LHCN-M2 (cell line): ENCODE results near the gene FAM107B. TPM values are rescaled to one million over a fixed set of nuclear protein-coding genes. Genes with fewer than 3 reads are reported as not detected.
A peak's percentile ranks its signal among the peaks of the same experiment; 100 is the strongest.

Experiments used
- DNase-seq: peaks from one replicate; pipeline ENCODE4 v3.0.0-alpha.2; 2012; ENCODE audit warnings: low read depth
- total RNA-seq: library from RNA; depleted of rRNA; stranded (reverse); fragments of >200 nt; gene quantifications from 2 replicates; pipeline ENCODE4 v1.2.3, GENCODE V29; 2014

The FAM107B gene
- total RNA-seq, 1 experiment from 2014 or later: 8.6 TPM

DNA sequence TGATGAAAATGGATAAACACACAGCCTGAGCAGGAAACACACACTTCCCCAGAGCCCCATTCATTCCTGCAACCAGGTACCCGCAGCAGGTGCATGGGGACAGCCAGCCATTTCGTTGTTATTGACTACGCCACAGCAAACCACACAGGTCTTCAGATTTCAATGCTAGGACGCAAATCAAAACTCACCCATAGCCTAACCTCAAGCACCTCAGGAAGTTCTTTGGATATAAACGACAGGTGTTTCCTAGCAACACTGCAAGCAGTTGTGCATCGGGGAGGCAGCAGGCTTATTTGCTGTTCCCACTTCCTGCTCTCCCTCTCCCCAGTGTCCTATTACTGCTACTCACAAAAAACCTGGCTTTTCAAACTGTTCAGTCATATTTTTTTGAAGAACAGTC lies 267.5 kb downstream of the FAM107B start:
- peak; percentile 22 for DNase-seq

DNA sequence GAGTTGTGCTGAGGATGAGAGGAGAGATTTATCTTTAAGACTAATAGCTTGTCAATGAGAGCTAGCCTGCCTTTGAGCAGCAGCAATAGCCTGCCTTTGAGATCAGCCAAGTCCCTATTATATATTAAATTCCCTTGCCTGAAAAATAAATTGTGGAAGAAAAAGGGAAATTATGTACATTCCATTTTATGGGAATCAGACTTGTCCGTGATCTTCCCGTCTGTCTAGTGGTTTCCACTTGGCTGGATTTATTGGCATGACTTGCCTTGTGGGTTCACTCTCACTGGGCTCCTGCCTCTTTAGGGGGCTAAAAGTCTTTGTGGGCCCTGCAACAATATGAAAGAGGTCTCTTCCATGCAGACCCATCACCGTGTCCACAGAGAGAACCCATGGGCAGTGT lies 272.3 kb downstream of the FAM107B start:
- no peak for DNase-seq

DNA sequence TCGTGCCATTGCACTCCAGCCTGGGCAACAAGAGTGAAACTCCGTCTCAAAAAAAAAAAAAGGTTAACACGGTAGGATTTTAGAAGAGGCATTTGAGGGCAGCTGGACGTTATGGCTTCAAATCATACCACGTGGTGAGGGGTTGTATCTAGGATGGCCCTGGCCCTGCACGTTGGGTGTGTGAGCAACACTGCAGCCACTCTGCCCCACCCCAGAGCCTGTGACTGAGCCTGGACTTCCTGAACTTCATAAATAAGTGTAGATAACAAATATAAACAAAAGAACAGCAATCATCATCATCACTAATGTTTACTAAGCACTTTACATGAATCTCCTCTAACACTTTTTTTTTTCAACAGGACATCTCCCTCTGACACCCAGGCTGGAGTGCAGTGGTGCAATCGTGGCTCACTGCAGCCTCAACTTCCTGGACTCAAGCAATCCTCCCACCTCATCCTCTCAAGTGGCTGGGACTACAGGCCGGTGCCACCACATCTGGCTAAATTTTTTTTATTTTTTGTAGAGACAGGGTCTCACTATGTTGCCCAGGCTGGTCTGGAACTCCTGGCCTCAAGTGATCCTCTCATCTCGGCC lies 274.4 kb downstream of the FAM107B start:
- DNase-seq: no peak

DNA sequence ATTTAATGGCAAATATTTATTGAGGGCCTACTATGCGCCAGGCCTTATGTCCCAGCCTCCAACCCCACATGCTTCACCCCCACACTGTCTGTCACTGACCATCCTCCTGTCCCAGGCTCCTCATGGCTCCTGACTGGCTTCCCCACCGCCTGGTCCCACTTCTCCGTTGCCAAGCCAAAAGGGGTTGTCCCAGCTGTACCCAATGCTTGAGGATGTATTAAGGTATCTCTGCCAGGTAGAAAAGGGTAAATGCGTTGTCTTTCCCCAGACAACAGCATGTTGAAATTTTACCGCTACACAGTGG lies 275.1 kb downstream of the FAM107B start:
- DNase-seq: no peak

DNA sequence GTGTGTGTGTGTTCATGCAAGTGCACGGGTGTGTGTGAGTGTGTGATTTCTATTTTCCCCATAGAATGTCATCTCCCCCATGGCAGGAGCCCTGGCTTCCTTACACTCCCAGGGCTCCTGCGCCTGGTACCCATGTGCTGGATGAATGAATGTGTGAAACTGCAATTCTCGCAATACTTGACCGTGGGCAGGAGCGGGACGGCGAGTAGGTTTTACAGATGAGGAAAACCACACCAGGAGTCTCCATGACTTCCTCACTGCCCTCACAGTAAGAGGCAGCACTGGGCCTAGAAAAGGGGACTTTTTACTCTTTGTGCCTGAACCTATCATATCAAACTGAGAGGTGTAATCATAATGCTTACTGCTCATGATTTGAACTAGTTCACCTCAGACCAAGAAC lies 276.4 kb downstream of the FAM107B start:
- DNase-seq: no peak

DNA sequence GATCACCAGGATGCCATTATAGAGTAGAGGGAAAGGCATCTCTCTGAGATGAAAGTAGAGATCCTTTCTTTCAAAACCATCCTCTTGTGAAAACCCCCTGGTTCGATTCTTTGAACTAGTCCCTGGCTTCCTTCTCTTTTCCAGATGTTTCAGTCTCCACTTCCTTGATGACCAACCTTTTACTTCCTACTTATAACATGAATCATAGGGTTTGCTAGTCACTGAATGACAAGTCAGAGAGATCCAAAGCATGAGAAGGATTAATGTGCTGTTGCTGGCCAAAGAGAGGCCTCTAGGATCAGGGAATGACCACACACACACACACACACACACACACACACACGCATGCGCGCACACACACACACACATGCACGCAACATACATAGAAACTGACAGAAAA lies 282.9 kb downstream of the FAM107B start:
- DNase-seq: no peak

DNA sequence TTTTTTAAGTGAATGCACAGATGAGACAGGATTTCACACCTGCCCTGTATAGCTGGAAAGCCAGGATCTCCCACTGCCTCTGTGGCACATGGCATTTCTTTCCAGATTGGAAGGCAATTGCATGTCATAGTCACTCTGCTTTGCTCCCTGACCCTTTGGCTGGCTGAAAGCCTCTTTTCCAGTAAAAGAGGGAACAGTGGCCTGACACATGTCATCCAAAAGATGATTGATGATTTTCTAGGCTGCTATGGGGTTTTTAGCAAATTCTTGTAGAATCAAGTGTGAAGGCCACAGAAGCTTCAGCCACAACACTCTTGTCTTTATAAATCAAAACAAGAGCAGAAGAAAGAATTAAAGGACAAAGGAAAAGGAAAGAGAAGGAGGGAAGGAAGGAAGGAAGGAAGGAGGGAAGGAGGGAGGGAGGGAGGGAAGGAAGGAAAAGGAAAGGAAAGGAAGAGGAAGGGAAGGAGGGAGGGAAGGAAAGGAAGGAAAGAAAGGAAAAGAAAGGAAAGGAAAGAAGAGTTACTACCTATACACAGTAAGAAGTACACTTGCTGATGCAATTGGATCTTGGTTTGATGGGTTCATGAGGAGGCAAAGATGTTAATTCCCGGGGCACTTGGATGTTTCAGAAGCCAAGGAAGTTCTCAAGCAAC lies 285.0 kb downstream of the FAM107B start:
- DNase-seq: no peak

DNA sequence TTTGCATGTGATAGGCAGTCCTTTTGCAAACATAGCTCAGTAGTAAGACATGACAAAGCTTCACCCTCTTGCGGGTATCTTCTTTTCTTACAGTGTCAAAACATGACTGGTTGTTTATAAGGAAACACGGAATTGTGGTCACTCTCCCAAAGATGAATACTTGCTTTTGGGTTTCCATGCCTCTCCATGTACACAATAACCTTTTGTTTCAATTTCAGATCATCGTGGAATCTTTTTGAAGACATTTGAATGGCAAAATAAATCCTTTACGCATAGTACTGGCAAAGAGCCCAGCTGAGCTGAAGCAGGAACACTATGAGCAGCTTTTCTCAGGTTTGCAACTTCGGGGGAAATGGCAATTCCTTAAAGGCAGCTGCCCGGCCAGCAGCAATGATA lies 287.2 kb downstream of the FAM107B start:
- DNase-seq: peak; percentile 50

DNA sequence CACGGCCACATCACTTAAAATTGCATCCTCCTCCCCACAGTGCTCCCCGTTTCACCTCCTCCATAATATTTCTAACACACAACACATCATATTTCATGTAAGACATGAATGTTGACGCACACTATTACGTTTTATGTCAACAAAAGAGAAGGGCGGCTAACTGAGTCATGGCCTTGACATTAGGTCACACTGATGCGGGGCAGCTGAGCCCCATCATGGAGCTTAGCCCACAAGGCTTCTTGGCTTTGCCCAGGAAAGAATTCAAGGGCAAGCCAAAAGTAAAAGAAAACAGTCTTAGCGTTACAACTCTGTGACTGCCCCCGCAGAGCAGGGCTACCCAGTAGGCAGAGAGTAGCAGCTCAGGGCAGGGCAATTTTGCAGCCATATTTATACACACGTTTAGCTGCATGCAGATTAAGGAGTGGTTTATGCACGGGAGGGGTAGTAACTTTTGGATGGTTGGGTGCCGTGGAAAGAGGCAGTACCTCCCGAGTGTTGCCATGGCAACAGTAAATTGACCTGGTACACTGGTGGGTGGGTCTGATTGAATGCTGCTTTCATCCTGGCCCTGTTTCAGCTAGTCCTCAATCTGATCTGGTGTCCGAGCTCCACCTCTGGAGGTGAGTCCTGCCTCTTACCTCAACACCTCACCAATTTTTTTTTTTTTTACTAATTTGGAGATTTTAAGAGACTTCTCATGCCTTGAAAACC lies 287.8 kb downstream of the FAM107B start:
- DNase-seq: peak; percentile 42

DNA sequence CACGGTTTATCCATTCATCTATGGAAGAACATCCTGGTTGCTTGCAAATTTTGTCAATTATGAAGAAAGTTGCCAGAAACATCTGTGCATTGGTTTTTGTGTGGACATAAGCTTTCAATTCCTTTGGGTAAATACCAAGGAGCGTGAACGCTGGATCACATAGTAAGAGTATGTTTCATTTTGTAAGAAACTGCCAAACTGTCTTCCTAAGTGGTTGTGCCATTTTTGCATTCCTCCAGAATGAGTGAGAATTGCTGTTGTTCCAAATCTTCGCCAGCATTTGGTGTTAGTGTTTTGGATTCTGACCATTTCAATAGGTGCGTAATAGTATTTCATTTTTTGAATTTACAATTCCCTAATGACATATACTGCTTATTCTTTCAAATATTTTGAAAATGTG lies 288.7 kb downstream of the FAM107B start:
- no peak for DNase-seq

DNA sequence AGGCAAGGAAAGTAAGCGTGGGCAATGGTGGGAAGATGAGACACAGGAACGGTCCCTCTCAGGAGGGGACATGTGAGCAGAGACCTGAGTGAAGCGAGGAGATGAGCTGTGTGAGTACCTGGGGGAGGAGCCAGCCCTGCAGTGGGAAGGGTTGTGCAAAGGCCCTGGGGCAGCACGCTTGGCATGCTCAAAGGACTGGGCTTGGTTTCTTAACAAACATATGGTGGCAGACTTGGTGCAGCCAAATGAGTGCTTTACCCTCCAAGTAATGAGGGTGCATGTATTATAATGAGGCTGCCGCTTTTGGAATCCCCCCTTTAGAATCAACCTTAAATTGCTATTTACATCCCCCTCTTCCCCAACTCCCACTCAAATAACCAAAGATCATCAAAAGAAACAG lies 291.3 kb downstream of the FAM107B start:
- DNase-seq: no peak

DNA sequence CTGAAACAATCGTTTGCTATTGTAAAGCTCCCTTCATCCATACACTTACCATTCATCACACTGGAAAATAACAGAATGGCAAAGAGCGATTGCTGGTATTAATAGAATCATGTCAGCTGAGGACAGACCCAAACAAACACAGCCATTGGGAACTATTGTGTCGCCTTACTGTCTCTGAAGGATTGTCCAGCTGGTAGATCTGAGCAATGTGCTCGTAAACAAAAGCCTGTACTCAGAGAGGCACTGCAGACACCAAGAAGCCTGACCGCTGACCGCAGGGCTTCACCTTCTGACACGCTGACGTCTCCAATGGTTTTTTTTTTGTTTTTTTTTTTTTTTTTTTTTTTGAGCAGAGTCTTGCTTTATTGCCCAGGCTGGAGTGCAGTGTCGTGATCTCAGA lies 292.9 kb downstream of the FAM107B start:
- no peak for DNase-seq

DNA sequence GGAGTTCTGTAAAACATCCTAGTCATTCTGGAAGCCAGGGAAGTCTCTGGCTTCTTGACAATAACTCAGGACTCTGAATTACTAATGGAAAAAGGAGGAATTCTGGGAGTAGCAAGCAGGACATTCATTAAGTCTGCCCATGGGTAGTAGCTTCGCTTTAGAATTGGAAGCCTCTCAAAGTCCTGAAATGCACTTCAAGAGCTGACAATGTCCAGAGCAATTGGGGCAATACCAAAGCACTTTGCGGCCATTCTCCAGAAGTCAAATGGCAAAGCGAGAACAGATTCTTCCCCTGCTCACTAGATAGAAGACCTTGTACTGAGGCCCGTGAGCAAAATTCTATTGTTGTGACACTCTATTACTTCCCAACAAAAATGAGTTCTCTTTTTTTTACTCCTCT lies 293.7 kb downstream of the FAM107B start:
- DNase-seq: no peak

DNA sequence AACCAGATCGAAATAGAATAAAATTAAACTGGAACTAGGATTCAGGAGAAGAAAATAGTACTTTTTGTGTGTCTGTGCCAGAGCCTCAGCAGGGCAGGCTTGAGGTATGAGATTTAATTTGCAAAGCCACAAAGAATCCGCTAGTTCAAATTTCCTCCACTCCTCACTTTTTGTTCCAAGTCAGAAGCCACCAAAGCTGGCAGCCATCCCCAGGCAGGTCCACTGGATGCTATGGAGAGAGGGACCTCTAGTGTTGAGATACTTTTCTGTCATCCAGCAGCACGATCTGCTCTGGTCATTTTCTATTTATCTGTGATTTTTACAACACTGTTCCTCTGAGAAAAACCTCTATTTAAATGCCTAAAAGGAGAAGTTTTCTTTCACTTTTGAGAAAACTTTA lies 296.1 kb downstream of the FAM107B start:
- peak; percentile 91 for DNase-seq

DNA sequence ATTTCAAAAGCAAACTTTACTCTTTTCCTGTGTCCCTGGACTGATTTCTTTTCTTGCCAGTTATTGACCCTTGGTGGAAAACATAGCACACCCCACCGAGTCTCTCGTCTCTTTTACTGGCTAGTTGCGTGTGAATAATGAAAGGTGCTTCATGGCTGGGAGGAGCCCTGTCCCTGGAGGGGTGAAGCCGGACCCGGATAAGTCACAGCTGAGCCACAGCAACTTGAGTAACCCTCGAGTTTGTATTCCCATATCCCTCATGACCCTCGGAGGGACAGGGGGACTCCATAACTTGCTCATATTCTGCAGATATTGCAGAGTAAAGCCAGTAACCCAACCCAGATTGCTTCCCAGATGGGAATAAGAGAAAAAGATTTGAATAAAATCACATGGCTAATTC lies 296.5 kb downstream of the FAM107B start:
- no peak for DNase-seq

DNA sequence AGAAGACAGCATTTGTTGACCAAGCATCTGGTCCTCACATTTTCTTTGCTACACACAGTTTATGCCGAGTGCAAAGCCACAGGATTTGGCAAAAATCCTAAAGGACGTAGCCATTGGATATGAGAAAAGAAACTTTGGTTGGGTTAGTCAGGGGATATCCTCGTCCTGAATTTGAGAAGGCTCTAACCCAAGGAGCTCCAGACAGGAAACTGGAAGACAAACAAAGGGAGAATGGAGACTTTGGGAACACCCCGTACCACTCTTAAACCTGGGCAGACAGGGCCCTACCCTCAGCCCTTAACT lies 297.3 kb downstream of the FAM107B start:
- DNase-seq: peak; percentile 84

DNA sequence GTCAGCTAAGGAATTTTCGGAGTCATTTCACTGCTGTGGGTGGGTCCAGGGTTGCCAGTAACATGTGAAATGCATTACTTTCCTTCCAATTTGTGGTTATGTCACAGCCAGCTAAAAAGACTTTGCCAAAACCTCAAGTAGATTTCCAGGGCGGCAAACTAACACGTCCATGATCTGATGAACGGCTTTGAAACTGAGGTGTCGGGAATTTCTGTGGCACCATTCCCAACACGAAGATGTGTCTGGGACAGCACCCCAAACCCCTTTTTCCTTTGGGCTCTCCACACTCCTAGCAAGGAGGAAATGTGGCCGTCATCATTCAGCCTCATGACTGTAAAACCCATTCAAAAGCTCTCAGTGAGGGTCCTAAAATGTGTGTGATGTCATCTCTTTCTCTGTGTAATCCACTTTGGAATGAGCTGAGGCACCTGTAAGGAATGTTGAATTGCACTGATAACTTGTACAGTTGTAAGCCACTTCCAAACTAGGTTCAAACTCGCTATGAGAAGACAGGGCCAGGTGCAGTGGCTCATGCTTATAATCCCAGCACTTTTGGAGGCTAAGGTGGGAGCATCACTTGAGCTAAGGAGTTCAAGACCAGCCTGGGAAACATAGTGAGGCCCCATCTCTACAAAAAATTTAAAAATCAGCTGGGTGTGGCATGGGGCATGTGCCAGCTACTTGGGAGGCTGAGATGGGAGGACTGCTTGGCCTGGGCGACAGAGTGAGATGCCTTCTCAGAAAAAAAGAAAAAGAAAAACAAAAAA lies 297.9 kb downstream of the FAM107B start:
- peak; percentile 81 for DNase-seq

DNA sequence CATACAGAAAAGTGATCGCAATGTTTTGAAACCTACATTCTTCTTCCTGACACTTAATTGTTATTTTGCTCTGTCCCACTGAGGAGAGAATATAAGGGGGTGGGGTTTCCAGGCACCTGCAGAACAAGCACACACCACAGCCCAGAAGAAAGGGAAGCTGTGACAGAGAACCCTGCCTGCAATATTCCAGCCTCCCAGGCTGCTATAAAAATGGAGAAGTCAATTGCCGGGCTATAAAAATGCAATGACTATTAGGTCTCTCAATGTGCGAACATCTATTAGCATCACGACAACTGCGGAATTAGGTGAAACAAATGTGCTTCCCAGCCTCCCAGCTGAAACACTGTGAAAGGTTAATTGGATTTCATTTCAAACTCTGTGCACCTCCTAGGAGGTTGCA lies 298.7 kb downstream of the FAM107B start:
- no peak for DNase-seq

DNA sequence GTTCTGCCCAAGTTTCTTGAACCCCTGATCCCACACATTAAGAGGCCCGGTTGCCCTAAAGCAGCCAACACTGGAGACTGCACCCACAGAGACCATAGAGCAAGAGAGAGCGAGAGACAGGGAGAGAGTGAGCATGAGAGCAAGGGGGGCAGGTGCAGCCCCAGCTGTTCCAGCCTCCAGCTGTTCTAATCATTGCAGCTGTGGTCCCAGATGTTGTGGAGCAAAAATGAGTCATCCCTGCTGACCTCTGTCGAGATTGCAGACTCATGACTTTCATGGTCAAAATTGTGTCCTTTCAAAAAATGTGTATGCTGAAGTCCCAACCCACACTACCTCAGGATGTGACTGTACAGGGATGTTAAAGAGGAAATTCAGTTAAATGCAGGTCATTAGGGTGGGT lies 300.0 kb downstream of the FAM107B start:
- DNase-seq: peak; percentile 86

DNA sequence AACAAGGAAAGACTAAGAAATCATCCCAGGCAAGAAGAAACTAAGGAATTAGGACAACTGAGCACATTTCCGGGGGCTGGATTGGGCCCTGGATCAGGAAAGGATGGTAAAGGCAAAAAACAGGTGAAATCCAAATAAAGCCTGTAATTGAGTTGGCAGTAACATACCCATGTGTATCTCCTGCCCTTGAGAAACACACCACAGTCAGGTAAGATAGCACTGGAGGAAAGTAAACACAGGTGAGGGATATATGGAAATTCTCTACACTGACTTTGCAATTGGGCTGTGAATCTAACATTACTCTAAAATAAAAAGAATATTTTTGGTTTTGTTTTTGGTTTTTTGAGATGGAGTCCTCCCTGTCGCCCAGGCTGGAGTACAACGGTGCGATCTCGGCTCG lies 303.8 kb downstream of the FAM107B start:
- DNase-seq: no peak

DNA sequence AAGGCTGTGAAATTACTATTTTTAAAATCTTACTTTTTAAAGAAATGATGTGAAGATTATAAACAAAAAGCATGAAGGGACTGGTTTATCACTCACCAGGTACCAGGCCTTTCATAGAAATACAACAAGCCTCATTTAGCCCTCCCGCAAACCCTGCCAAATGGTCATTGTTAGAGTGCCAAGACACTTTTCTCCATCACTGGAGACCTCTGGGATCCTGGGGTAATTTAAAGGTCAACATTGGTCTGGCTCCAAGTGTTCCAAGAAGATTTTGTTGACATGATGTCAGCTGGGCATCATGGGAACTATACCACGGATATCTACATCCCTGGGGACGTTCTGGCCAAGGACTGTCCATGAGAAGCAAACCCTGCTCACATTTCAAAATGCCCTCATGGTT lies 306.0 kb downstream of the FAM107B start:
- no peak for DNase-seq
